K562 (cell line): Measurements from ENCODE around the gene TUT1. TPM values are rescaled to one million over a fixed set of nuclear protein-coding genes. Genes with fewer than 3 reads are reported as not detected.
A peak's percentile ranks its signal among the peaks of the same experiment; 100 is the strongest.

ENCODE experiments used
- ARID1B ChIP-seq: fragments of 450-650 bp; IDR thresholded peaks from 2 replicates; pipeline ENCODE4 v1.6.1; 2016; ENCODE audit warnings: antibody characterized with exemption, mild to moderate bottlenecking, inconsistent platforms
- CBFB ChIP-seq: sonication (generic); formaldehyde crosslinking; IDR thresholded peaks from 2 replicates; pipeline ENCODE4 v1.4.0; 2020; ENCODE audit warnings: mild to moderate bottlenecking, missing genetic modification reagents
- CXXC5 ChIP-seq: fragments of 250-450 bp; sonication (Bioruptor Pico); IDR thresholded peaks from 2 replicates; pipeline ENCODE4 v1.8.0; 2022; ENCODE audit warnings: inconsistent platforms, mild to moderate bottlenecking, moderate library complexity
- E2F5 ChIP-seq: sonication (generic); formaldehyde crosslinking; IDR thresholded peaks from 2 replicates; pipeline ENCODE4 v1.8.0; 2022; ENCODE audit warnings: mild to moderate bottlenecking, missing genetic modification reagents
- EP400 ChIP-seq: fragments of 450-650 bp; IDR thresholded peaks from 2 replicates; pipeline ENCODE4 v1.6.1; 2017; ENCODE audit warnings: antibody characterized with exemption, mild to moderate bottlenecking, moderate library complexity
- GATAD2A ChIP-seq: fragments of 450-650 bp; IDR thresholded peaks from 2 replicates; pipeline ENCODE4 v1.6.1; 2017
- MTF1 ChIP-seq: fragments of 250-450 bp; sonication (Bioruptor Pico); IDR thresholded peaks from 2 replicates; pipeline ENCODE4 v1.9.0; 2021; ENCODE audit warnings: moderate library complexity, mild to moderate bottlenecking, inconsistent platforms, borderline replicate concordance
- MYC ChIP-seq, 2 experiments: fragments of 250-450 bp in 1 of 2; sonication (Bioruptor Pico) in 1 of 2; IDR thresholded peaks; 2 replicates each; pipeline versions ENCODE4 v1.5.1 to v1.6.1; 2012 to 2021; ENCODE audit warnings: low read depth in 2 of 2, borderline replicate concordance in 1 of 2, improper control_type of control experiment in 1 of 2, low read length in 1 of 2, mild to moderate bottlenecking in 1 of 2, moderate library complexity in 1 of 2
- MYNN ChIP-seq, 2 experiments: sonication (generic); formaldehyde crosslinking in 1 of 2; IDR thresholded peaks; 2 replicates each; pipeline versions ENCODE4 v1.5.0 to v1.6.1; 2016 to 2020; ENCODE audit warnings: antibody characterized with exemption in 1 of 2, missing genetic modification reagents in 1 of 2
- NFIX ChIP-seq: fragments of 250-450 bp; sonication (Bioruptor Pico); IDR thresholded peaks from 2 replicates; pipeline ENCODE4 v1.4.0; 2020; ENCODE audit warnings: low read depth, mild to moderate bottlenecking, moderate library complexity
- NR2C2 ChIP-seq, 2 experiments: fragments of 200-800 bp in 1 of 2; sonication (Bioruptor generic) in 1 of 2; sonication (generic) in 1 of 2; formaldehyde crosslinking in 1 of 2; IDR thresholded peaks; 2 replicates each; pipeline versions ENCODE4 v1.6.1 to v1.8.0; 2016 to 2022; ENCODE audit warnings: mild to moderate bottlenecking in 1 of 2, missing compliant biosample characterization in 1 of 2, missing genetic modification characterization in 1 of 2, missing genetic modification reagents in 1 of 2
- SIN3A ChIP-seq, 2 experiments: fragments of 150-350 bp in 1 of 2; IDR thresholded peaks; 2 replicates each; pipeline ENCODE4 v1.6.1; 2011 to 2016; ENCODE audit warnings: borderline replicate concordance in 2 of 2, low read depth in 2 of 2, low read length in 2 of 2, mild to moderate bottlenecking in 2 of 2, moderate library complexity in 2 of 2; ENCODE audit not compliant: control insufficient read depth in 1 of 2
- XRCC3 ChIP-seq: fragments of 450-650 bp; IDR thresholded peaks from 2 replicates; pipeline ENCODE4 v1.6.1; 2017; ENCODE audit warnings: mild to moderate bottlenecking, moderate library complexity
- ZNF140 ChIP-seq: fragments of 250-450 bp; sonication (Bioruptor Pico); IDR thresholded peaks from 2 replicates; pipeline ENCODE4 v1.8.0; 2021; ENCODE audit warnings: moderate library complexity, mild to moderate bottlenecking, inconsistent platforms
- ZNF668 ChIP-seq: fragments of 250-450 bp; sonication (Bioruptor Pico); IDR thresholded peaks from 2 replicates; pipeline ENCODE4 v1.8.0; 2022; ENCODE audit warnings: mild to moderate bottlenecking, inconsistent platforms
- ZNF780A ChIP-seq: fragments of 250-450 bp; sonication (Bioruptor Pico); IDR thresholded peaks from 2 replicates; pipeline ENCODE4 v1.5.0; 2021; ENCODE audit warnings: mild to moderate bottlenecking
- polyA plus RNA-seq, 8 experiments: library from polyadenylated mRNA; depleted of rRNA in 4 of 8; stranded (reverse) in 5 of 8; unstranded in 3 of 8; fragments of >200 nt; fragmentation: Nextera tagmentation in 2 of 8; fragmentation: Illumina TruSeq in 1 of 8; extraction: Ambion mirVana in 2 of 8; extraction: Trizol in 1 of 8; gene quantifications; 2 replicates each; pipeline versions ENCODE4 v1.2.1 to v1.2.3, GENCODE V29; 2011 to 2014; ENCODE audit warnings: inconsistent platforms in 1 of 8, missing spikeins in 1 of 8
- total RNA-seq, 7 experiments: library from RNA; depleted of rRNA in 6 of 7; stranded (reverse); fragments of >200 nt in 6 of 7; fragmentation: Illumina TruSeq in 2 of 7; extraction: Trizol in 2 of 7; gene quantifications; 2 replicates each; pipeline versions ENCODE4 v1.2.1 to v1.2.3, GENCODE V29; 2011 to 2021; ENCODE audit warnings: low replicate concordance in 1 of 7
- TF ChIP-seq, protein P1 (sequence below): fragments of 200-800 bp; sonication (Bioruptor generic); IDR thresholded peaks from 2 replicates; pipeline ENCODE4 v1.6.1; 2017; ENCODE audit warnings: missing genetic modification characterization, missing compliant biosample characterization
- TF ChIP-seq, protein P2 (sequence below): sonication (generic); formaldehyde crosslinking; IDR thresholded peaks from 2 replicates; pipeline ENCODE4 v1.8.1; 2022; ENCODE audit warnings: missing genetic modification reagents
- TF ChIP-seq, protein P3 (sequence below): fragments of 450-650 bp; IDR thresholded peaks from 2 replicates; pipeline ENCODE4 v1.6.1; 2017; ENCODE audit warnings: antibody characterized with exemption
- TF ChIP-seq, protein P4 (sequence below): fragments of 450-650 bp; IDR thresholded peaks from 2 replicates; pipeline ENCODE4 v1.6.1; 2016

The TUT1 gene
- total and polyA plus RNA-seq, 9 of the 15 experiments (the other 6 are each of a cell fraction or from before 2014, with no cell fraction given) = 0.66 to 44.3 (median 15.7) TPM

DNA sequence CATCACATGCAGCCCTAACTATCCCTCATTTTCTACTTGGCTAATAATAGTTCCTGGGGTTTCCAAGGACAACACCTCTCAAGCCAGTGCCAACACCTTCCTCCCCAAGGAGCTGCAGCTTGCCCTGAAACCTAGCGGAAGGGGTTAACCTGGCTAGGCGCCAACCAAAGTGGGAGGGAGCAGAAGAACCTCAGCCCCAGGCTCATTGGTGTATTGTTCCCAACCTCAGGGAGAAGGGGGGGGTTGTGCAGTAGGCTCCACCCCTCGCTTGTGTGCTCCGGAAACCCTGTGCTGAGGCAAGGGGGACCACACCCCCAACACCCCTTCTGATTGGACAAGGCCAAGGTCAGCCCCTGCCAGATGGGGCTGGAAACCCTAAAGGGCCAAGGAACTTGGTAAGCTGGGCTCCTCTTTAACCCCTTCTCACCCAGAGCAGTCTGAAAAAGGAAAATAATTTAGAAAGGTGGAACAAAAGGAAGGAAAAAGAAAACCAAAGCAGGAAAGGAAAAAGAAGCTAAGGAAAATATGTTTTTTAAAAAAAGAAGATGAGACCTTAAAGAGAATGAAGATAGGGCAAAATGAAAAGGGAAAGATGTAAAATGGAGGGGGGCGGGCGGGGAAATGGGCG lies 7.9 kb upstream of the TUT1 start (continued):
- TF ChIP-seq, protein P1, sequence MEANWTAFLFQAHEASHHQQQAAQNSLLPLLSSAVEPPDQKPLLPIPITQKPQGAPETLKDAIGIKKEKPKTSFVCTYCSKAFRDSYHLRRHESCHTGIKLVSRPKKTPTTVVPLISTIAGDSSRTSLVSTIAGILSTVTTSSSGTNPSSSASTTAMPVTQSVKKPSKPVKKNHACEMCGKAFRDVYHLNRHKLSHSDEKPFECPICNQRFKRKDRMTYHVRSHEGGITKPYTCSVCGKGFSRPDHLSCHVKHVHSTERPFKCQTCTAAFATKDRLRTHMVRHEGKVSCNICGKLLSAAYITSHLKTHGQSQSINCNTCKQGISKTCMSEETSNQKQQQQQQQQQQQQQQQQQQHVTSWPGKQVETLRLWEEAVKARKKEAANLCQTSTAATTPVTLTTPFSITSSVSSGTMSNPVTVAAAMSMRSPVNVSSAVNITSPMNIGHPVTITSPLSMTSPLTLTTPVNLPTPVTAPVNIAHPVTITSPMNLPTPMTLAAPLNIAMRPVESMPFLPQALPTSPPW (CRISPR knock-in tag) = peak; percentile 99
- TF ChIP-seq CBFB (CRISPR knock-in tag) (no peak), ZNF780A (CRISPR knock-in tag) (no peak), GATAD2A (no peak), NFIX (CRISPR knock-in tag) (peak; percentile 78), ZNF668 (CRISPR knock-in tag) (no peak), ZNF140 (no peak), MYC (IDR thresholded peaks at IDR 0.05; ENCODE audit: low read depth, low read length) (peak; percentile 56; the same call in 1 of the 2 replicates), MYC (CRISPR knock-in tag; IDR thresholded peaks at IDR 0.05; ENCODE audit: borderline replicate concordance, low read depth) (no peak), XRCC3 (no peak), MYNN (IDR thresholded peaks at IDR 0.05) (peak; percentile 69; the same call in 1 of the 2 replicates), MYNN (CRISPR knock-in tag; IDR thresholded peaks at IDR 0.05) (no peak), SIN3A (IDR thresholded peaks at IDR 0.05; ENCODE audit: borderline replicate concordance in 2 of 2, control insufficient read depth in 1 of 2, low read depth in 2 of 2, low read length in 2 of 2) (0 out of 4 replicates have a peak, but pooled peaks of 1 of the 2 experiments have one; percentile 62), CXXC5 (CRISPR knock-in tag) (no peak), E2F5 (CRISPR knock-in tag) (no peak), ARID1B (no peak), MTF1 (no peak), NR2C2 (CRISPR knock-in tag; IDR thresholded peaks at IDR 0.05) (no peak), NR2C2 (tag; IDR thresholded peaks at IDR 0.05) (peak; percentile 93), EP400 (peak; percentile 68)
- TF ChIP-seq, protein P2, sequence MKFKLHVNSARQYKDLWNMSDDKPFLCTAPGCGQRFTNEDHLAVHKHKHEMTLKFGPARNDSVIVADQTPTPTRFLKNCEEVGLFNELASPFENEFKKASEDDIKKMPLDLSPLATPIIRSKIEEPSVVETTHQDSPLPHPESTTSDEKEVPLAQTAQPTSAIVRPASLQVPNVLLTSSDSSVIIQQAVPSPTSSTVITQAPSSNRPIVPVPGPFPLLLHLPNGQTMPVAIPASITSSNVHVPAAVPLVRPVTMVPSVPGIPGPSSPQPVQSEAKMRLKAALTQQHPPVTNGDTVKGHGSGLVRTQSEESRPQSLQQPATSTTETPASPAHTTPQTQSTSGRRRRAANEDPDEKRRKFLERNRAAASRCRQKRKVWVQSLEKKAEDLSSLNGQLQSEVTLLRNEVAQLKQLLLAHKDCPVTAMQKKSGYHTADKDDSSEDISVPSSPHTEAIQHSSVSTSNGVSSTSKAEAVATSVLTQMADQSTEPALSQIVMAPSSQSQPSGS = no peak
- TF ChIP-seq, protein P3, sequence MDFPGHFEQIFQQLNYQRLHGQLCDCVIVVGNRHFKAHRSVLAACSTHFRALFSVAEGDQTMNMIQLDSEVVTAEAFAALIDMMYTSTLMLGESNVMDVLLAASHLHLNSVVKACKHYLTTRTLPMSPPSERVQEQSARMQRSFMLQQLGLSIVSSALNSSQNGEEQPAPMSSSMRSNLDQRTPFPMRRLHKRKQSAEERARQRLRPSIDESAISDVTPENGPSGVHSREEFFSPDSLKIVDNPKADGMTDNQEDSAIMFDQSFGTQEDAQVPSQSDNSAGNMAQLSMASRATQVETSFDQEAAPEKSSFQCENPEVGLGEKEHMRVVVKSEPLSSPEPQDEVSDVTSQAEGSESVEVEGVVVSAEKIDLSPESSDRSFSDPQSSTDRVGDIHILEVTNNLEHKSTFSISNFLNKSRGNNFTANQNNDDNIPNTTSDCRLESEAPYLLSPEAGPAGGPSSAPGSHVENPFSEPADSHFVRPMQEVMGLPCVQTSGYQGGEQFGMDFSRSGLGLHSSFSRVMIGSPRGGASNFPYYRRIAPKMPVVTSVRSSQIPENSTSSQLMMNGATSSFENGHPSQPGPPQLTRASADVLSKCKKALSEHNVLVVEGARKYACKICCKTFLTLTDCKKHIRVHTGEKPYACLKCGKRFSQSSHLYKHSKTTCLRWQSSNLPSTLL = no peak
- TF ChIP-seq, protein P4, sequence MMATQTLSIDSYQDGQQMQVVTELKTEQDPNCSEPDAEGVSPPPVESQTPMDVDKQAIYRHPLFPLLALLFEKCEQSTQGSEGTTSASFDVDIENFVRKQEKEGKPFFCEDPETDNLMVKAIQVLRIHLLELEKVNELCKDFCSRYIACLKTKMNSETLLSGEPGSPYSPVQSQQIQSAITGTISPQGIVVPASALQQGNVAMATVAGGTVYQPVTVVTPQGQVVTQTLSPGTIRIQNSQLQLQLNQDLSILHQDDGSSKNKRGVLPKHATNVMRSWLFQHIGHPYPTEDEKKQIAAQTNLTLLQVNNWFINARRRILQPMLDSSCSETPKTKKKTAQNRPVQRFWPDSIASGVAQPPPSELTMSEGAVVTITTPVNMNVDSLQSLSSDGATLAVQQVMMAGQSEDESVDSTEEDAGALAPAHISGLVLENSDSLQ = peak; percentile 44
